ENCODE data around the gene SUN1. TPM values are rescaled to one million over a fixed set of nuclear protein-coding genes. Genes with fewer than 3 reads are reported as not detected.

SUN1 gene
- total RNA-seq, 4 donors from 2014 or later = 225 to 475 (median 263) TPM

DNA sequence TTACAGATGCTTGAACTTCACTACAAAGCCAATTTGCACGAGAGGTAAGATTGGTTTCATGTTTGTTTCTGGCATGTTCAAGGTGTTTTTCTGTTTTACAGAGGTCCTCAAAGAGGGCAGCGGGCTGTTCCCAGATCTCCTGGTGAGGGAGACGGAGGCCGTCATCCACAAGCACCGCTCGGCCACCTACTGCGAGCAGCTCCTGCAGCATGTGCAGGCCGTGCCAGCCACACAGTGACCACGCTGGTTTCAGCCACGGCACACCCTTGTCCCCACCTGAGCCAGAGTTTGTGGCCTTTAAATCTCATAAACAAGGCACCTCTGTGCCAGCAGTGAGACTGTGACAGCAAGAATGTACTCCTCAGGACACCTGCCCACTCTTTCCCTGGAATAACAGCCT lies 46.9 kb upstream of the SUN1 start:
- H3K9me3 ChIP-seq = no peaks in the 10 kb centered on the region
- H3K27me3 ChIP-seq = no peaks in the 10 kb centered on the region
- WGBS = 90% methylated on average over 10 of the region's 10 CpGs
- H3K27ac ChIP-seq = no peak overlapping the region
- TF ChIP-seq, protein P1, sequence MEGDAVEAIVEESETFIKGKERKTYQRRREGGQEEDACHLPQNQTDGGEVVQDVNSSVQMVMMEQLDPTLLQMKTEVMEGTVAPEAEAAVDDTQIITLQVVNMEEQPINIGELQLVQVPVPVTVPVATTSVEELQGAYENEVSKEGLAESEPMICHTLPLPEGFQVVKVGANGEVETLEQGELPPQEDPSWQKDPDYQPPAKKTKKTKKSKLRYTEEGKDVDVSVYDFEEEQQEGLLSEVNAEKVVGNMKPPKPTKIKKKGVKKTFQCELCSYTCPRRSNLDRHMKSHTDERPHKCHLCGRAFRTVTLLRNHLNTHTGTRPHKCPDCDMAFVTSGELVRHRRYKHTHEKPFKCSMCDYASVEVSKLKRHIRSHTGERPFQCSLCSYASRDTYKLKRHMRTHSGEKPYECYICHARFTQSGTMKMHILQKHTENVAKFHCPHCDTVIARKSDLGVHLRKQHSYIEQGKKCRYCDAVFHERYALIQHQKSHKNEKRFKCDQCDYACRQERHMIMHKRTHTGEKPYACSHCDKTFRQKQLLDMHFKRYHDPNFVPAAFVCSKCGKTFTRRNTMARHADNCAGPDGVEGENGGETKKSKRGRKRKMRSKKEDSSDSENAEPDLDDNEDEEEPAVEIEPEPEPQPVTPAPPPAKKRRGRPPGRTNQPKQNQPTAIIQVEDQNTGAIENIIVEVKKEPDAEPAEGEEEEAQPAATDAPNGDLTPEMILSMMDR (IDR thresholded peaks at IDR 0.05) = no peak
- TF ChIP-seq EP300 (IDR thresholded peaks at IDR 0.05) = no peak
- TF ChIP-seq POLR2AphosphoS5 (IDR thresholded peaks at IDR 0.05) = no peak
- TF ChIP-seq POLR2A (IDR thresholded peaks at IDR 0.05) = no peak
- DNase-seq (ENCODE audit: low spot score in 2 of 2) = no peak
- peaks cover 33% of the 10 kb centered on the region for H3K36me3 ChIP-seq
- H3K4me3 ChIP-seq = no peak overlapping the region
- H3K4me1 ChIP-seq = peaks cover 9% of the 10 kb centered on the region

DNA sequence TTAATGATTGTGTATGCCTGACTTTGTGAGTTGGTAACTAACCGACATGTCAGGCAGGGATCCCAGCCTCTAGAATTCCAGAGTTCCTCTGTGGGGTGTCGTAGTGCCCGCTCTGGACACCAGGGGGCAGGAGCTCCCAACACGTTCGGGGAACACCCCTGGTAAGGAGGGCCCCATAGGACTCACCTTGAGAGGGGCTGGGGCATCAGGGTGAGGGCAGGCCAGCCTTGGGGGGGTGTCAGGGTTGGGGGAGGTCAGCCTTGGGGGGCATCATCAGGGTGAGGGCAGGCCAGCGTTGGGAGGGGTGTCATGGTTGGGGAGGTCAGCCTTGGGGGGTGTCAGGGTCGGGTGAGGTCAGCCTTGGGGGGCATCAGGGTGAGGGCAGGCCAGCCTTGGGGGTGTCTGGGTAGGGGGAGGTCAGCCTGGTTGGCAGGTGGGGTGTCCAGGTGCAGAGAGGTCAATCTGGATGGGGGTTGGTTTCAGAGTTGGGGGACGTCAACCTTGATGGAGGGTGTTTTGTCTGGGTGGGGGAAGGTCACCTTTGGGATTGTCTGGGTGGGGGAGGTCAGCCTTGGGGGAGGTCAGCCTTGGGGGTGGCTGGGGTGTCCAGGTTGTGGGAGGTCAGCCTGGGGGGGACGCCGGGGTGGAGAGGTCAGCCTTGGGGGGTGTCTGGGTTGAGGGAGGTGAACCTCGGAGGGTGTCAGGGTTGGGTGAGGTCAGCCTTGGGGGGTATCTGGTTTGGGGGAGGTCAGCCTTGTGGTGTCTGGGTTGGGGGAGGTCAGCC lies 45.6 kb upstream of the SUN1 start:
- Histone ChIP-seq H3K27ac (no peak overlapping the region), H3K4me1 (peaks cover 9% of the 10 kb centered on the region), H3K9me3 (no peaks in the 10 kb centered on the region), H3K27me3 (no peaks in the 10 kb centered on the region), H3K36me3 (peaks cover 24% of the 10 kb centered on the region), H3K4me3 (no peak overlapping the region)
- TF ChIP-seq POLR2AphosphoS5 (IDR thresholded peaks at IDR 0.05) (no peak), EP300 (IDR thresholded peaks at IDR 0.05) (no peak), POLR2A (IDR thresholded peaks at IDR 0.05) (no peak)
- TF ChIP-seq, protein P1 (IDR thresholded peaks at IDR 0.05) = peak; percentile 90 to 92
- peak in 1 of 2 donors; percentile 84 for DNase-seq (ENCODE audit: low spot score in 2 of 2)
- WGBS = 54% methylated on average over 11 of the region's 11 CpGs

DNA sequence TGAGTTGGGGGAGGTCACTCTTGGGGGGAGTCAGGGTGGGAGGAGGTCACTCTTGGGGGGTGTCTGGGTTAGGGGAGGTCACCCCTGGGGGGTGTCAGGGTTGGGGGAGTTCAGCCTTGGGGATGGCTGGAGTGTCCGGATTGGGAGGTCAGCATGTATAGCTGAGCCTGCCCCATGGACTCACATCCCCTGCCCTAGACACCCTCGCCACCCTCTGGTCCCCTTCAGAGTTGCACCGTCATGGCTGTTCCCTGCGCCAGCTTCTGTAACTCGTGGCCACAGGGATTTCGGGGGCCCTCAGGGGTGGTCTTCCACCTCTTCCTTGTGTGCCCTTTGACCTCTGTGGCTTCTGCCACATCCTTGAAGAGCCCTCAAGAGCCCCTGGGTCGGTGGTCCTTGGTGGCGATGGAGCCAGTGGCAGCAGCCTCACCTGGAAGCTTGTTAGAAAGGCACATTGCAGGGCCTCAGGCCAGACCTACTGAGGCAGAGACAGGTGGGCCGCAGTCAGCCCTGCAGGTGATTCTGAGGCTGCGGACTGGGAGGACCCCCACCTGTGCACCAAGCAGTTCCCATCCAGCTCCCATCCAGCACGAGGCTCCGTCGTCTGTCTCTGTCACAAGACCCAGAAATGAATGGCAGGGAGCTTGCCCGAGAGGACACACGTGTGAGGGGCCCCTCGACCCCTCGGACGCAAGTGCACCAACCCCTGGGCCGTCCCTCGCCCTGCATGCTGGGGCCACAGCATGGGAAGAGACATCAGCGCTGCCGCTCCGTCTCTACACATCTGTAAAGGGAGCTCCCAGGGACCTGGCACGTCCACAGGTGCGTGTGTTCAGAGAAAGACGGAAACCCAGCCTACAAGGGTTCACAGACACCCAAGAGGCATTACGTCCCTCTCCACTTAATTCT lies 44.7 kb upstream of the SUN1 start:
- Histone ChIP-seq H3K4me3 (no peak overlapping the region), H3K27me3 (no peaks in the 10 kb centered on the region), H3K4me1 (peaks cover 9% of the 10 kb centered on the region), H3K27ac (no peak overlapping the region), H3K36me3 (peaks cover 19% of the 10 kb centered on the region), H3K9me3 (no peaks in the 10 kb centered on the region)
- DNase-seq (ENCODE audit: low spot score in 2 of 2) = no peak
- 94% methylated on average over 18 of the region's 27 CpGs for WGBS
- no peak for TF ChIP-seq POLR2AphosphoS5 (IDR thresholded peaks at IDR 0.05)
- TF ChIP-seq POLR2A (IDR thresholded peaks at IDR 0.05) = no peak
- no peak for TF ChIP-seq EP300 (IDR thresholded peaks at IDR 0.05)
- TF ChIP-seq, protein P1 (IDR thresholded peaks at IDR 0.05) = no peak

GRCh38 chr7:791519-791918 lies 40.8 kb upstream of the SUN1 start:
- Histone ChIP-seq H3K27me3 (no peaks in the 10 kb centered on the region), H3K9me3 (no peaks in the 10 kb centered on the region), H3K4me1 (peaks cover 4% of the 10 kb centered on the region), H3K27ac (no peak overlapping the region), H3K36me3 (no peaks in the 10 kb centered on the region), H3K4me3 (no peak overlapping the region)
- WGBS = 100% methylated on average over 5 of the region's 5 CpGs
- DNase-seq (ENCODE audit: low spot score in 2 of 2) = no peak
- TF ChIP-seq POLR2A (IDR thresholded peaks at IDR 0.05) = no peak

DNA sequence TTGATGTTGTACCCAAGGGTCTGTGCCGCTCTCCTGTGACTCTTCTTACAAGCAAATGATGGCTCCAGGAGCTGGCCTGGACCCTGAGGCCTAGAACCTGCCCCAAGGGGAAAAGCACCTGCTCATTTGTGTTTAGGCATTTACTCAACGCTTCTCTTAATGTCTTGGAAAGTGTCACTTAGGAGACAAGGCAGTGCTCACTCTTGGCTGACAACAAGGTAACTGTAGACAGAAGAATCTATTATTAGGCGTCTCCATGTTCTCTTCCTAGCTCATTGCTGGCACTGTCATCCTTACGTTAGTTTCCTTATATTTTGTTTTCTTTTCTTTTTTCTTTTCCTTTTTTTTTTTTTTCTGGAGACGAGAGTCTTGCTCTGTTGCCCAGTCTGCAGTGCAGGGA lies 38.1 kb upstream of the SUN1 start:
- Histone ChIP-seq H3K4me3 (no peak overlapping the region), H3K27me3 (no peaks in the 10 kb centered on the region), H3K4me1 (peaks cover 5% of the 10 kb centered on the region), H3K9me3 (no peaks in the 10 kb centered on the region), H3K36me3 (no peaks in the 10 kb centered on the region), H3K27ac (no peak overlapping the region)
- no peak for TF ChIP-seq POLR2A (IDR thresholded peaks at IDR 0.05)
- no peak for TF ChIP-seq EP300 (IDR thresholded peaks at IDR 0.05)
- no peak for TF ChIP-seq POLR2AphosphoS5 (IDR thresholded peaks at IDR 0.05)
- TF ChIP-seq, protein P1 (IDR thresholded peaks at IDR 0.05) = no peak
- WGBS = 84% methylated on average over 5 of the region's 5 CpGs
- DNase-seq (ENCODE audit: low spot score in 2 of 2) = no peak

All from suprapubic skin (tissue), 4 donors.